ENCODE results near the gene RFPL1.
A peak's percentile ranks its signal among the peaks of the same experiment; 100 is the strongest.
"Not testable (repeated sequence)": the region's sequence is repeated elsewhere in the genome, so short reads cannot be mapped to it uniquely, and the experiment has no call there.

Gene RFPL1

GRCh38 chr22:29438283-29438682, at the start of gene RFPL1:
RFPL1 (plus strand) TSS chr22:29438583.
- not testable (repeated sequence) for H3K4me3 ChIP-seq (ENCODE audit: low read depth, low read length); DNase-seq (ENCODE audit: low read depth)

DNA sequence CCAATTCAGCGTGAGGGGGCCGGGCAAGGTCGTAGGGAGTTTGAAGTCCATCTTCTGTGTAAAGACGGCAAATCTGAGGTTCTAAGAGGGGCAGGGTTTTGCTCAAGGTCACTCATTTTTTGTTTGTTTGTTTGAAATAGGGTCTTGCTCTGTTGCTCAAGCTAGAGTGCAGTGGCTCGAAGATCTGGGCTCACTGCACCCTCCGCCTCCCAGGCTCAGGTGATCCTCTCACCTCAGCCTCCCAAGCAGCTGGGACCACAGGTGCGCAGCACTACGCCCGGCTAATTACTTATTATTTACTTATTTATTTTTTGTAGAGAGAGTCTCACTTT, 49.7 kb upstream of the RFPL1 start:
- no peak for DNase-seq (ENCODE audit: low read depth)
- TF ChIP-seq, protein P1, sequence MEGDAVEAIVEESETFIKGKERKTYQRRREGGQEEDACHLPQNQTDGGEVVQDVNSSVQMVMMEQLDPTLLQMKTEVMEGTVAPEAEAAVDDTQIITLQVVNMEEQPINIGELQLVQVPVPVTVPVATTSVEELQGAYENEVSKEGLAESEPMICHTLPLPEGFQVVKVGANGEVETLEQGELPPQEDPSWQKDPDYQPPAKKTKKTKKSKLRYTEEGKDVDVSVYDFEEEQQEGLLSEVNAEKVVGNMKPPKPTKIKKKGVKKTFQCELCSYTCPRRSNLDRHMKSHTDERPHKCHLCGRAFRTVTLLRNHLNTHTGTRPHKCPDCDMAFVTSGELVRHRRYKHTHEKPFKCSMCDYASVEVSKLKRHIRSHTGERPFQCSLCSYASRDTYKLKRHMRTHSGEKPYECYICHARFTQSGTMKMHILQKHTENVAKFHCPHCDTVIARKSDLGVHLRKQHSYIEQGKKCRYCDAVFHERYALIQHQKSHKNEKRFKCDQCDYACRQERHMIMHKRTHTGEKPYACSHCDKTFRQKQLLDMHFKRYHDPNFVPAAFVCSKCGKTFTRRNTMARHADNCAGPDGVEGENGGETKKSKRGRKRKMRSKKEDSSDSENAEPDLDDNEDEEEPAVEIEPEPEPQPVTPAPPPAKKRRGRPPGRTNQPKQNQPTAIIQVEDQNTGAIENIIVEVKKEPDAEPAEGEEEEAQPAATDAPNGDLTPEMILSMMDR (IDR thresholded peaks at IDR 0.05; ENCODE audit: low read depth, low read length, missing control alignments): no peak
- peak overlapping the region; percentile 96 for H3K4me3 ChIP-seq (ENCODE audit: low read depth, low read length)

- TF ChIP-seq, protein P1 (IDR thresholded peaks at IDR 0.05; ENCODE audit: low read depth, low read length, missing control alignments): no peak
- DNase-seq (ENCODE audit: low read depth): no peak
- H3K4me3 ChIP-seq (ENCODE audit: low read depth, low read length): no peak overlapping the region
Observed at GRCh38 chr22:29390270-29390669, 48.1 kb upstream of the RFPL1 start.

DNA sequence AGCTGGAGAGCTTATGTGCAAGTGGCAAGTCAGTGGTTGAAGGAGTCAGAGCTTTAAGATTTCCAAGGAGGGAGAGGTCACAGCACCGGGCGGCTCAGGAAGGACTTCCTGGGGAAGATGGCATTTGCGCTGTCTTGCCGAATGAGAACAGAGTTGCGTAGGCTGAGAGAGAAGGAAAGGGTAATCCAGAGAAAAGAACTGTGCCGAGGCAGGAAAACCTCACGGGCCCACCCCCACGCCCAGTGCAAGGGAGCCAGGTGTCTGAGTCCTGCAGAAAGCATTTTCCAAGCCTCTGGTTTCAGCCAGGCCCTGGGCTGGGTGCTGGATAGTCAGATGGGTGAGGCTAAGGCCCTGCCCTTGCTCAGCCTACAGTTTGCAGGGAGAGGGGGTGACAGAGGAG, 46.8 kb upstream of the RFPL1 start:
- TF ChIP-seq, protein P1 (IDR thresholded peaks at IDR 0.05; ENCODE audit: low read depth, low read length, missing control alignments): no peak
- no peak for DNase-seq (ENCODE audit: low read depth)

DNA sequence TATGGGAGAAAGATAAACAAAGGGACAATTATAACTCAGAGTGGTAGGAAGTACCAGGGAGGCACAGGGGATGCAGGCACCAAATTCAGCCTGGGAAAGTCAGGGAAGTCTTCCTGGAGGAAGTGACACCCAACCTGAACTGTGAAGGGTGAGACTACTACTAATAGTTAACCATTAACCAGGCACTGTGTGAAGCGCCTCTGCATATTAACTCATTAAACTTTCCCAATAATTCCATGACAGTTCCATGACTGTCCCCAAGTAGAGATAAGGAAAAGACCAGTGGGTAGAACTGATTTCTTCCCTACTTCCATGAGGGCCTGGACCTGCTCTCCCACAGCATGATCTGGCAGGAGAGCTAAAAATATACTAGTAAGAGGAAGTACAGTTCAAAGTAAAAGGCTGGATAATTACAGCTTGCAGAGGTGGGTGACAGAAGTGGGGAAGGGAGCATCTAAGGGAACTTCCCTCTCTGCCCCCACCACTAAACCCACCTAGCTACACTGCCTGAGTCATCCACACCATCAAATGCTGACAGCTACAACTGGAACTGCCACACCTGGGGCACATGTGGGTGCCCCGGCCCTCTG, 45.3 kb upstream of the RFPL1 start:
- TF ChIP-seq, protein P1 (IDR thresholded peaks at IDR 0.05; ENCODE audit: low read depth, low read length, missing control alignments): no peak
- no peak overlapping the region for H3K4me3 ChIP-seq (ENCODE audit: low read depth, low read length)
- no peak for DNase-seq (ENCODE audit: low read depth)

More for the DNA sequence above, 46.8 kb upstream of the RFPL1 start:
- H3K4me3 ChIP-seq (ENCODE audit: low read depth, low read length): no peak overlapping the region

DNA sequence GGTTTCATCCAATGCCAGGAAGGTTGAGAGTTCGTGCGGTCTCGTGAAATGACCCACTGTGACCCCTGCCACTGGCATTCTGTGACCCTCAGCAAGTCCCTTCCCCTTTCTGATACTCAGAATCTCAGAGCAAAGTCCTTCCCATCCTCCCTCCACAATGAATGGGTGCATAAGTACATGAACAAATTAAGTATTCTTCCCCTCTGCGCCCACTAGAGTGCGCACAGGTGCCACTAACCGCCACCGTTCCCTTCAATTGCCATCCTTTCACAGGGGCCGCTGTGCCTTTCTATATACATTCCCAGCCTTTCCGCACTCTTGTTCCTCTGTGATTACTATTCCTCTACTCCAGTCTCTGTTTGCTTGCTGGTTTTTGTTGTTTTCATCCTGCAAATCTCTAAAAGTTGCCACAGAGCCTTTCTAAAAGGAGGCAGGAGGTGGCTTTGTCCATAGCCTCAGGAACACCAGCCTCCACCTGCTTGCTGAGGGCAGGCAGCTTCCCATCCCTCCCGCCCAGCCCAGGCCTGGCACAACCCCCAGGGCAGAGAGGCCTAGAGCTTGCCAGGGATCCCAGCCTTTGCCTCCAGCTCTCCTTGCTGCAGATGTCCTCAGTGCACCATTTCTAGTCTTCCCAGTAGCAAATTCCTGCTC, 43.3 kb upstream of the RFPL1 start:
- TF ChIP-seq, protein P1 (IDR thresholded peaks at IDR 0.05; ENCODE audit: low read depth, low read length, missing control alignments): peak; percentile 88
- peak; percentile 45 for DNase-seq (ENCODE audit: low read depth)
- no peak overlapping the region for H3K4me3 ChIP-seq (ENCODE audit: low read depth, low read length)

DNA sequence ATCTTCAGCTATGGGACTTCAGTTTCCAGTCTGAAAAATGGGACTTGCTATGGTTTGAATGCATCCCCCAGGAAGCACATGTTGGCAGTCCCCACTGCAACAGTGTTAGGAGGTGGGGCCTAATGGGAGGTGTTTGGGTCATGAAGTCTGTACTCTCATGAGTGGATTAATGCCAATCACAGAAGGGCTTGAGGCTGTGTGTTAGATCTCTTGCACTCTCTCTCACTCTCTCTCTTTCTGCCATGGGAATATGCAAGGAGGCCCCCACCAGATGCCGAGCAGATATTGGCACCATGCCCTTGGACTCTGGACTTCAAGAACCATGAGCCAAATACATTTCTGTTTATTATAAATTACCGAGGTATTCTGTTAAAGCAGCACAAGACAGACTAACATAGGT, 42.3 kb upstream of the RFPL1 start:
- DNase-seq (ENCODE audit: low read depth): no peak
- H3K4me3 ChIP-seq (ENCODE audit: low read depth, low read length): no peak overlapping the region
- TF ChIP-seq, protein P1 (IDR thresholded peaks at IDR 0.05; ENCODE audit: low read depth, low read length, missing control alignments): no peak
